PFSK-1 (cell line): ENCODE data around the gene ZNF248.

Source experiments
- FOXP2 ChIP-seq: optimal IDR thresholded peaks from 2 replicates; pipeline ENCODE3; 2011; ENCODE audit warnings: borderline replicate concordance, control low read depth, inconsistent platforms; ENCODE audit not compliant: insufficient read depth; ENCODE audit errors: extremely low read length, extremely low read depth
- POLR2AphosphoS5 ChIP-seq: IDR thresholded peaks from 2 replicates; pipeline ENCODE4 v1.6.1; 2012; ENCODE audit warnings: low read depth, mild to moderate bottlenecking, control low read depth, low read length, moderate library complexity
- SIN3A ChIP-seq: IDR thresholded peaks from 2 replicates; pipeline ENCODE4 v1.6.1; 2012; ENCODE audit warnings: mild to moderate bottlenecking, low read length, moderate library complexity, borderline replicate concordance; ENCODE audit not compliant: insufficient read depth
- TAF1 ChIP-seq: IDR thresholded peaks from 2 replicates; pipeline ENCODE4 v1.6.1; 2012; ENCODE audit warnings: low read length, control low read depth, borderline replicate concordance; ENCODE audit not compliant: insufficient read depth
- TF ChIP-seq, protein P1 (sequence below), 2 experiments: IDR thresholded peaks; 2 replicates each; pipeline versions ENCODE4 v1.6.1 to v1.8.0; 2011 to 2012; ENCODE audit warnings: low read depth in 2 of 2, low read length in 2 of 2, control low read depth in 1 of 2, inconsistent platforms in 1 of 2, mild to moderate bottlenecking in 1 of 2, moderate library complexity in 1 of 2; ENCODE audit not compliant: insufficient read depth in 1 of 2

ZNF248 gene

DNA sequence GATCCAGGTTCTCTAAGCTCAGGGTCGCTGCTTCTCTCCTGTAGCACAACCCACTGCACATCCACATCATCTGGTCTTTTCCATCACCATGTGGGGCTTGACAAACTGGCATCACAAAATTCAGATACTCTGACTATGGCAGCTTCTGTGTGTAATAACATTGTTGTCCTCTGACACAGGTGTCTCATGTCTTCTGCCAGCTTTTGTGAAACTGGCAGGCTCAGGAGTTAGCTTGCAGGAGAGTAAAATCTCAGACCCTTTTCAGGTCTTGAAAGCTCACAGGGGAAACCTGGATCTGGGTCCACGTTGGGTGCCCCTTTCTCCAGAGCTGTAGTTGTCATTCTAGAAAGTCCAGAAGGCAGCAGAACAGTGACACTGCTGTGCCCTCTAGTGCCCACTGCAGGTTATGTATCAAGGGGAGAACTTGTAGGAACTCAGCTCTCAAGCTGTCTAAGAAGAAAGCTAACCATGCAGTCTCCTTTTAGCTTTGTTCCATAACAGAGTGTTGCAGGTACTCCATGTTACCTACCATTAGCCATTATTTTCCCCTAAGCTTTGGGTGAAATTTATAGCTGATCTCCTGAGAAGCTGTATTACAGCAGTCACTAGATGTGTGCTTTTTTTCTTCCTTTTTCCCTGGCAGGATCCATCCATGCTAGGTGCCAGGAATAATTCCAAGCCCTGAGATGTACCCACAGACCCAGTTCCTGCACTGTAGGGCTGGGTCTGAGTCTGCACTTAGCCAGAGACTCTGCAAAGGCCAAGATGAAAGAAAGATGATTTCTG is 102.7 kb downstream of the ZNF248 start:
- TF ChIP-seq FOXP2 (no peak), SIN3A (no peak)

DNA sequence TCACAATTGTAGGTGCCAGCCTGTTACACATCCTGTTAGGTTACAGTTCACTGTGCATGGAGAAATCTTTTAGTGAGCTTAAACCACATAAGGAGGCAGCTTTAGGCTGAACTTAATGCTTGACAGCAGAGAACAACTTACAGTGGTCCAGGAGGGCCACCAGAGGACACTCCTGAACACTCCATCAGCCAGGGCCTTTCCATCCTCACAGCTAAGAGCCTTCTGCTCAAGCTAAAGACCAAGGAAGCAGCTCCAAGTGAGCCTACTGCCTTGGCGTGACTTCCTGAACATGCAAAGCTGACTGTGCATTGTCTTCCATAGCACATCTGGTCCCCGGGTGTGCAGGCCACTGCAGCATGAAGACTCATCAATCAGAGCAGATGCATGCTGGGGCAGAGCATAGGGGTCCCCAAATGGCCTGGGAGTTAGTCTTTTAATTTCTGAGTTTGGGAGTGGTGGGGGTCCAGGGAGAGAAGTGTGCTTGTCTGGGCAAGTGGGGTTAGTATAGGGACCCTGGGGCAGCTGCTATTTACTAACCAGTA is 105.0 kb downstream of the ZNF248 start:
- no peak for TF ChIP-seq SIN3A
- TF ChIP-seq TAF1 = no peak
- TF ChIP-seq POLR2AphosphoS5 = no peak
- TF ChIP-seq, protein P1, sequence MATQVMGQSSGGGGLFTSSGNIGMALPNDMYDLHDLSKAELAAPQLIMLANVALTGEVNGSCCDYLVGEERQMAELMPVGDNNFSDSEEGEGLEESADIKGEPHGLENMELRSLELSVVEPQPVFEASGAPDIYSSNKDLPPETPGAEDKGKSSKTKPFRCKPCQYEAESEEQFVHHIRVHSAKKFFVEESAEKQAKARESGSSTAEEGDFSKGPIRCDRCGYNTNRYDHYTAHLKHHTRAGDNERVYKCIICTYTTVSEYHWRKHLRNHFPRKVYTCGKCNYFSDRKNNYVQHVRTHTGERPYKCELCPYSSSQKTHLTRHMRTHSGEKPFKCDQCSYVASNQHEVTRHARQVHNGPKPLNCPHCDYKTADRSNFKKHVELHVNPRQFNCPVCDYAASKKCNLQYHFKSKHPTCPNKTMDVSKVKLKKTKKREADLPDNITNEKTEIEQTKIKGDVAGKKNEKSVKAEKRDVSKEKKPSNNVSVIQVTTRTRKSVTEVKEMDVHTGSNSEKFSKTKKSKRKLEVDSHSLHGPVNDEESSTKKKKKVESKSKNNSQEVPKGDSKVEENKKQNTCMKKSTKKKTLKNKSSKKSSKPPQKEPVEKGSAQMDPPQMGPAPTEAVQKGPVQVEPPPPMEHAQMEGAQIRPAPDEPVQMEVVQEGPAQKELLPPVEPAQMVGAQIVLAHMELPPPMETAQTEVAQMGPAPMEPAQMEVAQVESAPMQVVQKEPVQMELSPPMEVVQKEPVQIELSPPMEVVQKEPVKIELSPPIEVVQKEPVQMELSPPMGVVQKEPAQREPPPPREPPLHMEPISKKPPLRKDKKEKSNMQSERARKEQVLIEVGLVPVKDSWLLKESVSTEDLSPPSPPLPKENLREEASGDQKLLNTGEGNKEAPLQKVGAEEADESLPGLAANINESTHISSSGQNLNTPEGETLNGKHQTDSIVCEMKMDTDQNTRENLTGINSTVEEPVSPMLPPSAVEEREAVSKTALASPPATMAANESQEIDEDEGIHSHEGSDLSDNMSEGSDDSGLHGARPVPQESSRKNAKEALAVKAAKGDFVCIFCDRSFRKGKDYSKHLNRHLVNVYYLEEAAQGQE (IDR thresholded peaks at IDR 0.05; ENCODE audit: insufficient read depth in 1 of 2, low read depth in 2 of 2, low read length in 2 of 2) = no peak
- no peak for TF ChIP-seq FOXP2

- TF ChIP-seq SIN3A (no peak), TAF1 (no peak), FOXP2 (no peak), POLR2AphosphoS5 (no peak)
- TF ChIP-seq, protein P1 (IDR thresholded peaks at IDR 0.05; ENCODE audit: insufficient read depth in 1 of 2, low read depth in 2 of 2, low read length in 2 of 2) = no peak
These were observed 109.2 kb downstream of the ZNF248 start for GRCh38 chr10:37748170-37748569.

- TF ChIP-seq SIN3A (no peak), TAF1 (no peak)
These were observed 110.3 kb downstream of the ZNF248 start for GRCh38 chr10:37747081-37747480.

DNA sequence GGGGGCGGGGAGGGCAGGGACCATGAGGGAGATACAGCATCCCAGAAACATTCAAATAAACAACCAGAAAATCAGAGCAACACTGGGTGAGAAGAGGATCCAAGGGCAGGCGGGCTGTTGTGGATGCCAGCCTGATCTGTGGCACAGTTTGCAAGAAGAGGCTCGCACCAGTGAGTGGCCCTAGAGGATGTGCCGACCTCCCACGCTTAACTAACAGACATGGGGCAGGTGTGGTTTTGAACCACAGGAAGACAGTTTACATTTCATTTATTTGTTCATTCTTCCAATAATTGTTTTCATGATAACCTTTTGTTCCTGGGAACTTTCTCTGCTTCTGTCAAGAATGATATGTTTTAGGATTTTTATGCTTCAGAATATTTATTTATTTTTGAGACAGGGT is 115.6 kb downstream of the ZNF248 start:
- no peak for TF ChIP-seq POLR2AphosphoS5

DNA sequence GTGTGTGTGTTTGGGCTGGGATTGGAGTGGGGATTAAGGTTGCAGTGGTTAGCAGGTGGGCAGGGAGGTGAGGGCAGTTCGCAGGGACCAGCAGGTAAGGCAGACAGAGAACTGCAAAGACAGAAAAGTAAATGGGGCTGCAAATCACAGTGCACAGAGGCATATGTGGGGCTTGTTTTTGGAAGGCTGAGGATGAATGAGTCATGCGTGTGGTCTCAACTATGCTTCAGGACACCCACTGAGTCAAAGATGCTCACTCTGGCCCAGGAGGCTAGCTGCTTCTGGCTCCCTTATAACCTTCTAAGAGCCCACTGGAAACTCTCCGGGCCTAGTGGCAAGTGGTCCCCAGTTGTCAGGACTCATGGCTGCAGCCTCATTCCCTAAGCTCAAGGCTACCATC is 118.2 kb downstream of the ZNF248 start:
- no peak for TF ChIP-seq SIN3A
- no peak for TF ChIP-seq TAF1

GRCh38 chr10:37737336-37737735 is 120.1 kb downstream of the ZNF248 start:
- TF ChIP-seq SIN3A (no peak), POLR2AphosphoS5 (no peak), FOXP2 (no peak), TAF1 (no peak)
- TF ChIP-seq, protein P1 (IDR thresholded peaks at IDR 0.05; ENCODE audit: insufficient read depth in 1 of 2, low read depth in 2 of 2, low read length in 2 of 2) = no peak
